ENCODE data around the gene RNASE13.
A peak's percentile ranks its signal among the peaks of the same experiment; 100 is the strongest.
"Not testable (repeated sequence)": the region's sequence is repeated elsewhere in the genome, so short reads cannot be mapped to it uniquely, and the experiment has no call there.

RNASE13 gene

DNA sequence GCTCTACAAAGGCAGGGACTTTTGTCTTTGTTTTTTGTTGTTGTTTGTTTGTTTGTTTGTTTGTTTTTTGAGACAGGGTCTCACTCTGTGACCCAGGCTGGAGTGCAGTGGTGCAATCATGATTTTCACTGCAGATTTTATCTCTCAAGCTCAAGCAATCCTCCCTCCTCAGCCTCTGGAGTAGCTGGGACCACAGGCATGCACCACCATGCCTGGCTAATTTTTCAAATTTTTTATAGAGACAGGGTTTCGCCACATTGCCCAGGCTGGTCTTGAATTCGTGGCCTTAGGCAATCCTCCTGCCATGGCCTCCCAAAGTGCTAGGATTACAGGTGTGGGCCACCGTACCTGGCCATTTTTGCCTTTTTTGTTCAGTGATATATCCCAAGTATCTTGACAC is 6.3 kb upstream of the RNASE13 start:
- not testable (repeated sequence) for DNase-seq

DNA sequence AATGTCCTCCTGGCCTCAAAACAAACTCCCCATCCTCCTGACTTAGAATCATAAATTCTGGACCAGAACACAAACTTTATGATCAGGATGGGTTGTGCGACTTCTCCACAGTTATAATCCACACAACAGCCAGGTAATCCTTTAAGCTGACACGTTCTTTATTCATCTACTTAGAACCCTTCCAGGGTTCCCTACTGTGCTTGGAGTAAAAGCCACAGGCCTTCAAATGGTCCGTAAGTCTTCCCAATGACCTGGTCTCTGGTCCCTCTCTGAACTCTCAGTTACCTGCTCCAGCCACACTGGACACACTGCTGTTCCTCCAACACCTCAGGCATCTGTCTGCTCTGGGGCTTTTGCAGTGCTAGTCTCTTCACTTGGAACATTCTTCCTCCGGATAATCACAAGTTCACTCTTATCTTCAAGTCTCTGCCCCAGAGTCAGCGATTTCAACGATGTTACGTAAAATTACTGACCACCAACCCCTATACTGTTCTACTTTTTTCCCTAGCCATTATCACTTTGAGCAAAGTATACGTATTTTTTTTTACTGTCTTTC is 5.8 kb upstream of the RNASE13 start:
- no peak for DNase-seq

DNA sequence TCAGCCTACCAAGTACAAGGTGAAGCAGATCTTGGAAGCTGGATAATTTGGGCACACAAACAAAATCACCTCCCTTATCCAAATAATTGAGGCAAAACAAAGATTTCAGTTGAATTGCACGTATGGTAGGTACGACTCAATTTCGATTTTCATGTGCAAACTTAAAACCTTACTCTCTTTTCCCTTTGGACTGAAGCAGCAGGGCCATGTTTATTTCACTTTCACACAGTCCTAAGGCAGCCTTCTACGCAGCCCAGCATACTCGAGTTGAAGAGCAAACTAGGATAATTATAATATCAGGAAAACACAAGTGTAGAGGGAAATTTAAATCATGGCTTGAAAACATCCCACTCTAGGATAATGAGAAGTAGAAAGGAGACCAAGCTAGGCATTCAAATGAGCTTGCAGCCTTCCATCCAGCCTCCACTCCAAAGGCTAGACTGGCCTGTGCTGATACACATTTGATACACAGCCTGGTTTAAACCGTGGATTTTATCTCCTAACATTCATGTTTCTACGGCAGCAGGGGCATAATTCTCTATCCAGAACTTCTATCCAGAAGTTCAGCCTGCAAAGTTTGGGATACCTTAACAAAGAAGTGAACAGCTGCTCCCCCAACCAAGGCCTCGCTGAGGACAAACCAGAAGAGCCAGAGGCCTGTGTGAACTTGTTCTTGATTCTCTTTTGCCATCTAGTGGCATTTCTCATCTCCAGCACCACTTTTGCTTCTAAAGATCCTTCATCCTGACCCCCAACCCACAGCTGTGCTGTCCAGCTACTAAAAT is 5.2 kb upstream of the RNASE13 start:
- DNase-seq, result peak; percentile 50 to 89

DNA sequence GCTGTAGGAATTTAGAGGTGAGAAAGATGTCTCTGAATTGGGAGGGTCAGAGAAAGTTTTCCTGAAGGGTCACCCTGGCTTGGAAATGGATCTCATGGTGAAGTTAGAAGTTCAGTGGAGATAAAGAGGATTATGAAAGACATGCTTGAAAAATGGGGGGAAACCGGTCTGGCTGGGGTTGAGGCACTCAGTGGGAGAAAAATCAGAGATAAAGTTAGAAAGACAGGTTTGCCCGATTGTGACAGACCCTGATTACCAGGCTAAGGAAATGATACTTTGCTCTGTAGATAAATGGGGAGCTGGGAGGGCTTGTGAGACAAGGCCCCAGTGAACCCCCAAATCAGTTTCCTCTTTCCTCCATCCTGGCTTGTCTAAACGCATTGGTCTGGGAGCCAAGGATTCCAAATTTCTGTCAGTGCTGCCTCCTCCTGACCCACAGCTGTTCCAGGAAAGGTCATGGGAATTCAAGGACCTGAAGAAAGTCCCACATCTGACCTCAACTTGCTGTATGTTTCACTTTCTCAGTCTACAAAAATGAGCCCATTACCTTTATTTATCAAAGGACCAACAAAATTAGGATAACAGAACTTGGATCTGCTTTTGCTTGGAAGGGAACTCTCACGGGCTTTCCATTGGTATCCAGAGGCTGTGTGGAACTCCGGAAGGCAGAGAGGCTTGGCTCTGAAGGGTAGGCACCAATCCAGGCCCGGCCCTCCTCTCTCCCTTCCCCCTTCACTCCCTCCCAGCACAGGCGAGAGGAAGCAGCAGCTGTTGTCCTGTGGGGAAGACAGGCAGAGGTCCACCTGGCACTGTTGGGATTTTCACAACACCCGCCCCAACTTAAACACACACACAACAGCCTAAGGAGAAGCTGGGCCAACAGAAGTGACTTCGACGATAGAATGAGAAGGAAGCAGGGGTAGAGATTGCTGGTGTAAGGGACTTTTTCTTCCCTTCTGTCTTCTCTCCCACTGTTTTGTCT is 4.1 kb upstream of the RNASE13 start:
- DNase-seq, result peak; percentile 73 to 86

DNA sequence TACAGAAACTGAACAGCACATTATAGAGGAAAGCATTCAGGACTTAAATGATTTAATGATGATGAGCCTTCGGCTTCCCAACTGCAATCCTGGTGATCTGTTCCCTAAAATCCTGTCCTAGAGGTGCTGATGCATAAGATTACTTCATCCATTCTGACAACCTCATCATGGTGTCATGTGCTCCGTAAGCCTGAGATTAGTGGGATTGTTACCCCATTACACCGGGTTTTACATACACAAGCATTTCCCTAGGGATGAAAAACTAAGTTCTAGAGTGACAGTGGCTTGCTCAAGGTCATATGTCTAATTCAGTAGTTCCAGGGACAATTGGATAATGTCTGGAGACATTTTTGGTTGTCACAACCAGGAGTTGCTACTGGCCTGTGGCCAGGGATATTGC is 2.5 kb upstream of the RNASE13 start:
- no peak for DNase-seq

DNA sequence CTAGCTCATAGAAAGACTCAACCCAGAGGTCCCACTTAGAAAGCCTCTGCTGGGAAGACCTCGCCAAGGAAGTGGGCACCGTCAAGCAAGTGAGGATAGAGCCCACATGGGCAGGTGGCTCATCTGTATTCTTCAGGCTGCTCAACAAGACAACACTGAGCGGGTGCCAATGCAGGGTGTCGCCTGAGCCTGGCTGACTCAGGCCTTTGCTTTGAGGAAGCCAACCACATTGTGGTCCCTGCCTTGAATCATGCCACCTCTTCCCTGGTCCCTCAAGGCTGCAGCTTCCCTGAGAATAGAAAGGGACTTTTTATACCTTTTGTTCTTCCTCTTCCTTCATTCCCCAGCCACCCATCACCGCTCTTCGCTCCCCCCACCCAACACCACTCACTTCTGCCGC is 2.1 kb upstream of the RNASE13 start:
- no peak for DNase-seq

DNA sequence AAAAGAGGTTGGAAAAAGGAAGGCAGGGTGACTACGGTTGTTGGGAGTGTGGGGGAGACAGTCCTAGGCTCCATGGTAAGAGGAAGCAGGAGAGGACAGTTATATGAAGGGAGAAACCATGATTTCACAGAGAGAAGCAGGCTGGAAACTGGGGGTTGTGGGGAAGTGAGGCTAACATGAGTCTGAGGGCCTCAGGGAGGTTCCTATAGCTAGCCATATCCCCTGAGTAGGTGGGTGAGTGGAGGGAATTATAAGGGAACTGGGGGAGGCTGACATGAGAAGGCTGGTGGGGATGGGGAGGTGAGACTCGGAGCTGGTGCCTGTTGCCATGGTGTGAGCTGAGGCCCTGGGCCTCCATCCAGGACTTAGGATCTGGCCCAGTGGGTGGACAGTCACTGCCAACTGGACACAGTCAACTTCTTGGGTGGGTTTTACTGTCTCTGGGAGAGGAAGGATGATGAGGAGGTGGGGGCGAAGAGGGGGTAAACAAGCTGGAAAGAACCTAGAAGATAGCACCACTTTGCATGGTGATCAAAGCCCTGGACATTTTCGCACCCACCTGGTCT is 1.4 kb downstream of the RNASE13 start:
- DNase-seq, result no peak

DNA sequence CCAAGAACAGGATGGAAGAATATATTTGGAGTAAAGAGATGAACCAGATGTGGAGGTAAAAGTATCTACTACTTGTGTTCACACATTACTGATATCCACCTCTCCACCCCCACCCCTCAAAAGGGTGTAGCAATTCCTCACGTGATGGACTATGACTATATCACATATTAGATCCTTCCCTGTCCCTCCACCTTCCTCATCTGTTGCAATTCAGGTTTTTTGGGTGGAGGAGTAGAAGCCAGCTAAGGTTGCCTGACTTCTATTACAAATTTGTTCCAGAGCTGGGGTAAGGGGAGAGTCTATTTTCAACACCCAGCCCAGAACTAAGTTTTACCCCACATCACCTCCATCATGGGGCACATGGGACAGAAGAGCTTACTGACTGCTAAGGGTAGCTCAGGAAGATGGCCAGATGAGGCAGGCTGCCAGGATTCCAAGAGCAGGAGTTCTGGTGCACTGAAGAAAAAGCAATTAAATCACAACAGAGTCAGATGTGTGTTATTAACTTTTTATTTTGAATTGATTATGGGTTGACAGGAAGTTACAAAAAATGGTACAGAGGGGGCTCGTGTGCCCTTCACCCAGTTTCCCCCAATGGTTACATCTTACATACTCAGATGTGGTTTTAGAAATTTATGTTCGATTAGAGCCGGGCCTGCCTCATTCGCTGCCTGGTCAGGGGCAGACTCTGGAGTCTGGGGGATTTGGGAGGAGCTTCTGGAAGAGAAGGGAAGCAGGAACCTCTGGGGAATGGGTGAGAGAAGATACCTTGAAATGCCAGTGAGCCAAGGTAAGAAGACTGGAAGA is 2.1 kb downstream of the RNASE13 start:
- no peak for DNase-seq

DNA sequence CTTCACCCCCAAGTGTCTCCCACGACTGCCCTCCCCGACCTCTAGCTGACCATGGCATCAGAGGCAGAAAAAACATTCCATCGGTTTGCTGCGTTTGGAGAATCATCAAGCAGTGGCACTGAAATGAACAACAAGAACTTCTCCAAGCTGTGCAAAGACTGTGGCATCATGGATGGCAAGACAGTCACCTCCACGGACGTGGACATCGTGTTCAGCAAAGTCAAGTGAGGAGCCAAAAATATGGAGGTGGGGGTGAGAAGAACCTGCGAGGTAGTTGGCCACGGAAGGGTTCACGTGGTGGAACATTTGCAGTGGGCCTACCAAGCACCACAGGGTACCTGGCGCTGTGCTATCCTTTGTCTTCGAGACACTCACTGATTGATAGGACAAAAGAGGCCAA is 4.1 kb downstream of the RNASE13 start:
- DNase-seq, result no peak

DNA sequence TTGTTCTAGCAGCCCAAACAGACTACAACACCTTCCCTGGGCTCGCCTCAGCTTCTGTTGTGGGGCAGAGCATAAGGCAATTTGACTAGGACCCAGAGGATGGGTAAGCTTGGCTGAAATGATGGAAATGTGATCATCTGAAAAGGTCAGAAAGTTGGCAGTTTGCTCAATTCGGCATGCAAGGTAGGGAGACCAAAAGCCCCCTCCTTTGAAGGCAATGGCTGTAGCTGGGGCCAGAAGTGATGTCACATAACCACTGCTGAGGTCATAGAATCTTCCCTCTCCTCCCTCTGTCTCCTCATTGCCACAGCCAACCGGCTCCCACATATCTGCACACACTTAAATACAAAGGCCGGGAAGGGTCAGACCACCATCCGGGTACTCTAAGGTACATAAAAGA is 4.7 kb downstream of the RNASE13 start, which contains the start of gene TPPP2:
Gene TPPP2 (plus strand): TSS at position 301 of the 400 bp plus-strand sequence. CDS start 365 bp downstream, outside the sequence.
- no peak for DNase-seq

DNA sequence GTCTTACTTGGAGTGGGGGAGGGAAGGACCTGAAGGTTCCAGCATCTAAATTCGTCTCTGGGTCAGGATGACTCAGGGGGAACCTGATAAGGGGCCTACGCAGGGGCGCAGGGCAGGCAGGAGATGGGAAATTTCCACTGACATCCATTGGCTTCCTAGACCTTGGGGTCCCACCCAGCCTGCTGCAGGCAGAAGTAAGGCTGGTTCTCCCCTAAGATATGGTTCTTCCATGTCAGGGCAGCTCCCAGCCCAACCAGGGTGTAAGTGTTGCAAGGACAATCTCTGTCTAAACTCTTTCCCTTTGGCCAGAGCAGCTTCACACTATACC is 7.7 kb downstream of the RNASE13 start:
- DNase-seq, result no peak

DNA sequence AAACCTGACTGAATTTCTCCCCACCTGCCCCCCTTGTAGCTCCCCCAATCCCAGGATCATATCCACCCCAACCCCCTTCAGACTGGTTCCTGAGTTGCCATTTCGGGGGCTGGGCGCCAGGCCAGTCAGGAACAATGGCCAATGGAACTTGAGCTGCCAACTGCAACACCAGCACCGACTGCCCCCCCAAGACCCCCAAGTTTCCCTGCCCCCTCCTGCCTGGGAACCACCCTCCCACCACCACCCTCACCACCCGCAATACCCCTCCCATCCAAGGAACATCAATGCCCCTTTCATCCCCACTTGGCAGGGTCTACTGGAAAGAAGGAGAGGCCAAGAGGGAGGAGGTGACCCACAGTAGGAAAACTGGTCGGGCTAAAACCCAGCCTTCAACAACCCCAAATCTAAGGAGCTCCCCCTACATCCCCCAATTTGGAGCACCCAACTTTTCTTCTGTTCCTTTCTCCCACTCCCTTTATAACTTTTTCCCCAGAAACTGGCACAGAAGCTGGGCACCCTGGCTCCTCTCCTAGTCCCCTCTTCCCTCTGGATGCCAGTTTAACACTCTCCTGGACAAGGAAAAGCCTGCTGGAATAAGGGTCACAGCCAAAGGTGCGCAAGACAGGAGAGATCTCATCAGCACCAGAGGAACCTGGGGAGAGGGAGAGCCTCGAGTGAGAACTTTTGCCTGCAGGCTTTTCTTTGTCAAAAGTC is 8.2 kb downstream of the RNASE13 start:
- peak; percentile 88 to 93 for DNase-seq

DNA sequence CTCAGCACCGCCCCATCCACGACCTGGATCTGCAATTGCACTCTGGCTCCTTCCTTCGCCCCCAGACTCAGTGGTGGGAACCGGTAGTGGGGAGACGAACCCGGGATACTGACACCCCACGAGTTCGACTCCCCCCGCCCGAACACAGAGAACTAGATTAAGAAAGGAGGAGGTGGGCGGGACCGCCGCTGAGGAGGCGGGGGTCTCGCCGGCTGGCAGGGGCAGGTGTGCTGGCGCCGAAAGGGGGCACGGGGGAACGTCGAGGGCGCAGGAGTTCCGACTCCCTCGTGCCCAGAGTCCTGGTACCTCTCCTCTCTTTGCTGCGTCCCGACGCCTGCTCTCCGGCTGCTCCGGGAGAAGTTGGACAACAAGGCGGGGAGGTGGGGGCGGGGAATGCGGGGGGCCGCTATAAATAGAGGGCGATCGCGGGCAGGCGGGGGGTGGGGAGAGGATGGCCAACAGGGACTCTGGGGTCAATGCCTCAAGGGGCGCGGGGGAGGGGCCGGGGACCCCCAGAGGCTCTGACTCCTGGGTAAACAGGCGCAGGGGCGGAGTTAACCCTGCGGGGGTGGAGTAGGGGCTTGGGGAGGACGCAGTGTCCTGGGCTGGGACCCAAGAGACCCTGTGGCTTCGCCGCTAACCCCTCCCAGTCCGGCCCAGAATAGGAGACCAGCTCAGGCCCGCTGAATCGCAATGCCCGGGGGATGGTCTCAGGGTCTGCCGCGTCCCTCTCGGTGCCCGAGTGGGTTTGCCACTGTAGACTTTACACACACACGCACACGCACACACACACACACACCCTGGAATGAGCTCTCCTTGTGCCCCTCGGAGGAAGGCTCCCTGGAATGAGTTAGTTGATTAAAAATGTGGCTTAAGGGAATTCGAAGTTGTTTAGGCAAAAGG is 9.0 kb downstream of the RNASE13 start:
- DNase-seq, result peak; percentile 83 to 88

DNA sequence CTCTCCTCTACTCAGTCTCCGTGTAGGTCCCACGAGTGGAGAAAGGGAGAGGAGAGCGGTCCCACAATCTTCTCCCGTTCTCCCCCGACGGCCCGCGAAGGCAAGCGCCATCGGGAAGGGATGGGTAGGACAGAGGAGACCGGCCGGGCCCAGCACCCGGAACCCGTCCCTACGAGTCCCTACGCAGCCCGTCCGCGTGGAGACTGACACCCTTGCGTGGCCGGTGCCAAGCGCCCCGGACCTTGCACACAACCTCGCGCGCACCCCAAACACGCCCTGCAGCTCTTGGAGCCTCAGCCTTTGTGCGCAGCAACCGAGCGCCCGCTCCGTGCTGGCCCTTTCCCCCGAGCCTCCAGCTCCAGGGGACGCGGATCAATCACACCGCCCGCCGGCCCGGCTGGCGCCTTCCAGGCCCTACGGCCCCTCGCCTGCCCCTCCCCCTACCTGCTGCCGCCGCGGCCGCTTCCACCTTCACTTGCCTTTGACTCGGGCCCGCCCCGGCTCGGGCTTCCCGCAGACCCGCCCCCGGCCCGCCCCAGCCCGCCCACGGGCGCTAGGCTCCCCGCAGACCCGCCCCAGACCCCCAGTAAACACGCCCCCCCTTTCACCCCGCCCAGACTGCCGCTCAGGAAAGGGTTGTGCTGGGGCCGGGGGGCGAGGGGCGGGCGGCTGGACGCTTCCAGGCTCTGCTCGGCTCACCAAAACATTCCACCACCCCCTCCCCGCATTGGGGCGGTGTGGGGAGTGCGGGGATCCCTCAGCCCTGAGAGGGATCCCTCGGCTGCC is 9.8 kb downstream of the RNASE13 start, which contains the start of gene NDRG2:
Gene NDRG2 (minus strand): TSS at position 477 of the 786 bp plus-strand sequence. CDS start 1,746 bp downstream, outside the sequence.
- DNase-seq, result peak; percentile 69 to 87

DNA sequence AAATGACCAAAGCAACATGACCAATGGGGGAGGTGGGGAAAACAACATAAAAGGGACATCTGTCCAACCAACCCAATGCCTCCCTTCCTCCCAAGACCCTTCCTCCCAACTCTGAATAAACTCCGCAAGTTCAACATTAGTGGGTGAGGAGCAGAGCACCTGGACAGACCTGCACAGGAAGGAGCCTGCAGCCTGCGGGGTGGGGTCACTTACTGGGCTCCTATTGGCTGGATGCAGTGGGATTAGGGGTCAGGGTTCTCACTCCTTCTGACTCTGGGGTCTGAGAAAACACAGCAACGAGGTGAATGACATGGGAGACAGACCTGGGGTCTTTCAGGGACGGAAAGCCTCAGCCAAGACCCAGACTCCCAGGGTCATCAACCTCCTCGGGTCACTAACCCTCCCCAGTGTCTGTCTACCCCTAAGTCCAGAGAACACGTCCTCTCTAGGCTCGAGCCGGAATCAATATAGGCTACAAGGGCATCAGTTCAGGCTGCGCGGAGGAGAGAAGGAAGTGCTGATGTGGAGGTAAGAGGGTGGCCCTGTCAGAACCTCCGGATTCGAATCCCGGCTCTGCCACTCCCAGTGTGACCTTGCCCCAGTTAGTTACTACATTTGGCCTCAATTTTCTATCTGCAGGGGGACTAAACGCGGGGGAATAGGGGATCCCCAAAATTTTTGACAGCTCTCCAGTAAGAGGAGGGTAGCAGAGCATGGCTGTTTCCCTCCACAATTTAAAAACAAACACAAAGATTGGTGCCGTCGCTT is 10.6 kb downstream of the RNASE13 start:
- no peak for DNase-seq

DNA sequence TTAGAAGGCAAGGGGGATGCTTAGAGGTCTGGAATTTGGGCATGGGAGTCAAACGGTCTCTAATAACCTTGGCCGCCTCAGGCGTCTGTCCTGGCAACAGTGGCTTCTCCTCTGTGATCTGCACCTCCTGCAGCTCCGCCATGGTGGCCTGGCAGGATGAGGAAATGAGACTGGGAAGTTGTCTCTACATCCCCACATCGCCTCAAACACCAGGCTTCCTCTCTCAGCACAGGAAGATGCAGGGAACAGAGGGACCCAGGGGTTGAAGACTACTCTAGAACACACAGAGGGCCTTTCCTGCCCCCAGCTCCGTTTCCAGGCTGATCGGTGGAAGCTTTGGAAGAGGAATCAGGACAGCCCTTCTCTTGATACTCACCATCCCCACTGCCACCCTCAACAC is 11.4 kb downstream of the RNASE13 start:
- DNase-seq, result peak in 1 of 2 donors; percentile 14

DNA sequence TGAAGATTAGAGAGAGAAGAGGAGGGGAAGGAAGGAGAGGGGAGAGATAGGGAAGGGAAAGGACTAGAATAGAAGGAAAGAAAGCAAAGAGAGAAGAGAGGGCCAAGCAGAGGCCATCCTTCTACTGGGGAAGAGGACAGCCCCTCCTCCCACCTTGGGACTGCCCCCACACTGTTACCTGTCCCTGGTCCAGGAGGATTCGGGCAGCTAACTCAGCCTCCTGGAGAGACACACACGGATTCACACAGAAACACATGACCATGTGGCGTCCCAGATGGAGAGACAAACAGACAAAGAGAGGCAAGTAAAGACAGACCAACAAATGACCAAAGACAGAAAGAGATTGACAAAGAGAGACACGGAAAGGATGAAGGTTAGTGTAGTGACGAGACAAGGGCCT is 11.9 kb downstream of the RNASE13 start:
- DNase-seq, result no peak

DNA sequence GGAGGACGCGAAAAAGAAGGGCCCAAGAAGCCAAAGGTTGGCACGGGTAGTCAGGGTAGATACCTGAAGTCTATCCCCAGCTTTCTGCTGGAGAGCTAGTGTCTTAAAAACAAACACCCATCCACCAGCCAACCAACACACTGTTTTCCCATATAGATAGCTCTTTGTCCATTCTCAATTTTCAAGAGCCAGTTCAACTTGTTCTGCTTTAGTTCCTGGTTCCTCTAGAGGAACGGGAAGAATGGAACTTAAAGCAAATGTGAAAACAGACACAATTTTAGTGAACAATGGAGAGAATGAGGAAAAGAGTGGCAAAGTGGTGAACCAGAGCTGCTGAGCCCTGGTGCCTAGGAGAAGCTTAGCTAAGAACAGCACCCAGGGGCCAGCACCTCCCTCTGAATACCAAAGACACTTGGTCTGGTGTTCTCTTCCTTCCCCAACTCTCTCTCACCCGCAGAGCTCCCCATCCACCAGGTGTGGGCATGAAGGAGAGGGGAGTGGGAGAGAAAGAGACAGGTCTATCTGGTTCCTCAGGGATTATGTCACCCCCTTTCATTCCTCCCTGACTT is 13.5 kb downstream of the RNASE13 start:
- no peak for DNase-seq

Data from hippocampal formation (tissue), 2 donors.